PFSK-1 (cell line): ENCODE measurements around the gene RECQL5.

ENCODE experiments used
- FOXP2 ChIP-seq: optimal IDR thresholded peaks from 2 replicates; pipeline ENCODE3; 2011; ENCODE audit warnings: borderline replicate concordance, control low read depth, inconsistent platforms; ENCODE audit not compliant: insufficient read depth; ENCODE audit errors: extremely low read length, extremely low read depth
- POLR2AphosphoS5 ChIP-seq: IDR thresholded peaks from 2 replicates; pipeline ENCODE4 v1.6.1; 2012; ENCODE audit warnings: low read depth, mild to moderate bottlenecking, control low read depth, low read length, moderate library complexity
- SIN3A ChIP-seq: IDR thresholded peaks from 2 replicates; pipeline ENCODE4 v1.6.1; 2012; ENCODE audit warnings: mild to moderate bottlenecking, low read length, moderate library complexity, borderline replicate concordance; ENCODE audit not compliant: insufficient read depth
- TAF1 ChIP-seq: IDR thresholded peaks from 2 replicates; pipeline ENCODE4 v1.6.1; 2012; ENCODE audit warnings: low read length, control low read depth, borderline replicate concordance; ENCODE audit not compliant: insufficient read depth
- TF ChIP-seq, protein P1 (sequence below), 2 experiments: IDR thresholded peaks; 2 replicates each; pipeline versions ENCODE4 v1.6.1 to v1.8.0; 2011 to 2012; ENCODE audit warnings: low read depth in 2 of 2, low read length in 2 of 2, control low read depth in 1 of 2, inconsistent platforms in 1 of 2, mild to moderate bottlenecking in 1 of 2, moderate library complexity in 1 of 2; ENCODE audit not compliant: insufficient read depth in 1 of 2

RECQL5 gene

DNA sequence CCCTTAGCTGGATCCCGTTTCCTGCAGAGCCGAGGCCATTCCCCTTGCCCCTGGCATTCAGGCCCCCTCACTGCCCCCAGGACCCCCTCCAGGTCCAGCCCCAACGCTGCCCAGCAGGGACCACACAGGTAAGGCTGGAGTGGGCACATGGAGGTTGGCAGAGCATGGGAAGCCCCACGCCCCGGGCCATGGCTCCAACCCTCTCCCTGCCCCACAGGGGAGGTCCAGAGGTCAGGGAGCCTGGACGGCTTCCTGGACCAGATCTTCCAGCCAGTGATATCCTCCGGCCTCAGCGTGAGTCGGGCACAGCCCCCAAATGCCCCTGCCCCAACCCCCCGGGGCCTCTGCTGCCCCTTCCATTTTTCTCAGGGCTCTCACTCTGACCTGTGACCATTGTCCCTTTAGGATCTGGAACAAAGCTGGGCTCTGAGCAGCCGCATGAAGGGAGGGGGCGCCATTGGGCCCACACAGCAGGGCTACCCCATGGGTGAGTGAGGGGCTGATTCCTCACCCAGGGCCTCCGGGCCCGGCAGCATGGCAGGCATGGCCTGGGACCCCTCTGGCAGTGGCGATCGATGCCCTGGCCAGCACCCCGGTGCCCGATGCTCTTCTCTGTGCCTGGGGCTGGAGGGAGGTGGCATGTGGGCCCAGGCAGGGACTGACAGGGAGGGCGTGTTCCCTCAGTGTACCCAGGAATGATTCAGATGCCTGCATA lies 52.2 kb downstream of the RECQL5 start:
- TF ChIP-seq POLR2AphosphoS5 (no peak), SIN3A (no peak), TAF1 (no peak), FOXP2 (no peak)
- TF ChIP-seq, protein P1, sequence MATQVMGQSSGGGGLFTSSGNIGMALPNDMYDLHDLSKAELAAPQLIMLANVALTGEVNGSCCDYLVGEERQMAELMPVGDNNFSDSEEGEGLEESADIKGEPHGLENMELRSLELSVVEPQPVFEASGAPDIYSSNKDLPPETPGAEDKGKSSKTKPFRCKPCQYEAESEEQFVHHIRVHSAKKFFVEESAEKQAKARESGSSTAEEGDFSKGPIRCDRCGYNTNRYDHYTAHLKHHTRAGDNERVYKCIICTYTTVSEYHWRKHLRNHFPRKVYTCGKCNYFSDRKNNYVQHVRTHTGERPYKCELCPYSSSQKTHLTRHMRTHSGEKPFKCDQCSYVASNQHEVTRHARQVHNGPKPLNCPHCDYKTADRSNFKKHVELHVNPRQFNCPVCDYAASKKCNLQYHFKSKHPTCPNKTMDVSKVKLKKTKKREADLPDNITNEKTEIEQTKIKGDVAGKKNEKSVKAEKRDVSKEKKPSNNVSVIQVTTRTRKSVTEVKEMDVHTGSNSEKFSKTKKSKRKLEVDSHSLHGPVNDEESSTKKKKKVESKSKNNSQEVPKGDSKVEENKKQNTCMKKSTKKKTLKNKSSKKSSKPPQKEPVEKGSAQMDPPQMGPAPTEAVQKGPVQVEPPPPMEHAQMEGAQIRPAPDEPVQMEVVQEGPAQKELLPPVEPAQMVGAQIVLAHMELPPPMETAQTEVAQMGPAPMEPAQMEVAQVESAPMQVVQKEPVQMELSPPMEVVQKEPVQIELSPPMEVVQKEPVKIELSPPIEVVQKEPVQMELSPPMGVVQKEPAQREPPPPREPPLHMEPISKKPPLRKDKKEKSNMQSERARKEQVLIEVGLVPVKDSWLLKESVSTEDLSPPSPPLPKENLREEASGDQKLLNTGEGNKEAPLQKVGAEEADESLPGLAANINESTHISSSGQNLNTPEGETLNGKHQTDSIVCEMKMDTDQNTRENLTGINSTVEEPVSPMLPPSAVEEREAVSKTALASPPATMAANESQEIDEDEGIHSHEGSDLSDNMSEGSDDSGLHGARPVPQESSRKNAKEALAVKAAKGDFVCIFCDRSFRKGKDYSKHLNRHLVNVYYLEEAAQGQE (IDR thresholded peaks at IDR 0.05; ENCODE audit: insufficient read depth in 1 of 2, low read depth in 2 of 2, low read length in 2 of 2) = no peak

DNA sequence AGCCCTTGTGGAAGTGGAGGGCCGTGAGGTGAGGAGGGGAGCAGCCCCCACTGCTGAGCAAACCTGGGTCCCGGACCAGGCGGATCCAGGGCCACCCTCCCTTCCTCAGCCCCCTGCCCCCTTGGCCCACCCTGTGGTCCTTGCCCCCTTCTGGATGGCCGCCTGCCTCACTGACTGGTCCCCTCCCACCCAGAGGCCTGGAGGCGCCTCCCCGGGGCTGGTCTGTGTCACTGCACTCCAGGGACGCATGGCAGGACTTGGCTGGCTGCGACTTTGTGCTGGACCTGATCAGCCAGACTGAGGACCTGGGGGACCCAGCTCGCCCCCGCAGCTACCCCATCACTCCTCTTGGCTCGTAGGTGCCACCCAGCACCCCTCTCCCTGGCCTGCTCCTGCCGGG lies 52.9 kb downstream of the RECQL5 start:
- TF ChIP-seq POLR2AphosphoS5 (no peak), SIN3A (no peak), FOXP2 (no peak), TAF1 (no peak)
- TF ChIP-seq, protein P1 (IDR thresholded peaks at IDR 0.05; ENCODE audit: insufficient read depth in 1 of 2, low read depth in 2 of 2, low read length in 2 of 2) = no peak

DNA sequence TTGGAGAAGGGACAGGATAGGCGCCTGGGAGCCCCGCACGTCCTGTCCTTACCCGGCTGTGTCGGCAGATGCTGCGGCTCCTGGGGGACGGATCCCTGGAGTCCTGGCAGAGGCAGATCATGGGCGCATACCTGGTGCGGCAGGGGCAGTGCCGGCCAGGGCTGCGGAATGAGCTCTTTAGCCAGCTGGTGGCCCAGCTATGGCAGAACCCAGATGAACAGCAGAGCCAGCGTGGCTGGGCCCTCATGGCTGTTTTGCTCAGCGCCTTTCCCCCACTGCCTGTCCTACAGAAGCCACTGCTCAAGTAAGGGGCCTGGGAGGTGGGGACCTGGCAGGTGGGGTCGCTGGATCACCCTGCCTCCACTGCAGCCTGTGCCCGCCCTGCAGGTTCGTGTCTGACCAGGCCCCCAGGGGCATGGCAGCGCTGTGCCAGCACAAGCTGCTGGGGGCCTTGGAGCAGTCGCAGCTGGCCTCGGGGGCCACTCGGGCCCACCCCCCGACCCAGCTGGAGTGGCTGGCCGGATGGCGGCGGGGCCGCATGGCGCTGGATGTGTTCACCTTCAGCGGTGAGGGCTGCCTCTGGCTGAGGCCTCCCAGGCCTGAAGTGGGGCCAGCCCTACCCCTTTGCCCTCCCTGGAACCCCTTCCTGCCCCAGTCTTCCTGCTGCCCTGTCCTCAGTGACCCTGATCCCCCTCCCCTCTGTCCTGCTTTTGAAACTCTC lies 53.9 kb downstream of the RECQL5 start:
- no peak for TF ChIP-seq FOXP2
- no peak for TF ChIP-seq SIN3A
- TF ChIP-seq TAF1 = no peak
- no peak for TF ChIP-seq POLR2AphosphoS5
- TF ChIP-seq, protein P1 (IDR thresholded peaks at IDR 0.05; ENCODE audit: insufficient read depth in 1 of 2, low read depth in 2 of 2, low read length in 2 of 2) = no peak

DNA sequence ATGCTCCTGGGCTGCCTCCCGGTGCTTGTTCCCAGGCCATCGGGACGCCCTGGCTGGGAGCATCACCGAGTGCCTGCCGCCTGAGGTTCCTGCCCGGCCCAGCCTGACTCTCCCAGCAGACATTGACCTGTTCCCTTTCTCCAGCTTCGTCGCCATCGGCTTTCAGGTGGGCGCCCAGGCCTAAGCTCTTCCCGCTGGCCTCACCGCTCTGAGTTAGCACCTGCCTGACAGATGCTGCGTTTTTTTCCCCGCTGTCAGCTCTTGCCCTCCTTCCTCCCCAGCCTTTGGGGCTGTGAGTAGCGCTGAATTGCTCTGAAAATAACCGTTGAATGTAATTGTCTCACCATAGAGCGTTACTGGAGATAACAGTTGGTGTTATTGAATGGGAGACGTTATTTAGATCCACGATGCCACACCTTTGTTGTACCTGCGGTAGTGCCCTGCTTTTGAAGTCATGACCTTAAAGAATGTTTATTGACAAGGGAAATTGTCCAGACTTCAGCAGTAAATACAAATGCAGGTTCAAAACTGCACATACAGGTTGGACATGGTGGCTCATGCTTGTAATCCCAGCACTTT lies 55.0 kb downstream of the RECQL5 start:
- TF ChIP-seq SIN3A = no peak
- TF ChIP-seq, protein P1 (IDR thresholded peaks at IDR 0.05; ENCODE audit: insufficient read depth in 1 of 2, low read depth in 2 of 2, low read length in 2 of 2) = no peak
- TF ChIP-seq POLR2AphosphoS5 = no peak
- TF ChIP-seq FOXP2 = no peak
- TF ChIP-seq TAF1 = no peak
